GM19043 (cell line): ENCODE measurements around the gene RPS6KA3.
"Not testable (repeated sequence)": the region's sequence is repeated elsewhere in the genome, so short reads cannot be mapped to it uniquely, and the experiment has no call there.

ENCODE experiments used
- ATAC-seq: cut with Tn5 transposase; IDR thresholded peaks from one replicate; pipeline ENCODE4 v1.9.1; 2021; ENCODE audit warnings: low read depth; ENCODE audit not compliant: unreplicated experiment

The RPS6KA3 gene

DNA sequence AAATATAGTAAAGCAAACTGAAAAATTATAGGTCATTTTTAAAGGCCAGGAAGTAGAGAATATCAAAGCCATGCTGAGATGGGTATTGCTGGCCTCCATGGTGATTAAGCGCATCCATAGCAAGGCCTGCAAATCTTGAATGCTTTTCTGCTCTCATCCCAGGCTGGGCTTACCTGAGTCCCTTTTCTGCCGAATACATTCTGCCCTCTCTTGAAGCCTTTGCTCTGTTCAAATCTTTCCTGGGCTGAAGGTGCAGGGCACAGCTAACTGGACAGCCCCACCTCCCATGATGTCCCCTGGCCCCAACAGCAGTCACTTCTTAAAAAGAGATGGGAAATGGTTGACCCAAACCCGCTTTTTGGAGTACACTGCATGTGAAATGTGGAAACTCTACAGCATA, 115.0 kb downstream of the RPS6KA3 start:
- ATAC-seq, result no peak

DNA sequence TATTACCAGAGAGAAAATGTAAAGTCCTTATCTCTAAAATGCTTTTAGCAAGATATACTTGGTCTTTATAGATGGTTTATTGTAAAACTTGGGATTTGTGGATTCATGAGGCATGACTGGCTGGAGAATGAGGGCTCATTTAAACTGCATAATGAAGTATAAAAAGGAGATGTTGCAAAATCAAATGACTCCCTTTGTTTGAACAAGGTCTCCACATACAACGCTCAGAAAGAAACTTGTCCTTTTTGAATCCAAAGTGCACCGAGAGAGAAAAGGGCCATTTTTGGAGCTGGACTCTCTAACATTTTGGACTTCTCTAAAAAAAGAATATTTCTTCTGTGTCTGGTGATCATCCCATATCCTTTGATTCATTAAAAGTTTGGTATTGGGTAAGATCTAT, 117.4 kb downstream of the RPS6KA3 start:
- ATAC-seq, result no peak

DNA sequence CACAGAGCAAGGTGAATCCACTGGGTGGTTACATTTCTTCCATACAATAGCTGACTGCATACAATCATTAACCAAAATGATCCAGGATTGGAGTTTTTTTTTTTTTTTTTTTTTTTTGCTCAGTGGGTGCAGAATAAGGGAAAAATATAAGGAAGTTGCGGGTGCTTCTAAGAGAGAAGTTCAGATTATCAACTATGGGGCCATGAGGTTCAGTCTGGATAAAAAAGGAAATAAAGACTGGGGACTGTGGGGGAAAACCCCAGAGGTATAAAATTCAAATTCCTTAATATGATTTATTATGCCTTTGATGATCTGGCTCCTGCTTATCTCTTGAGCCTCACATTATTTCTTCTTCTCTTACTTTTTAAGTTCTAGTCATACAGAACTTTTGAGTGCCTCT, 119.1 kb downstream of the RPS6KA3 start:
- no peak for ATAC-seq

DNA sequence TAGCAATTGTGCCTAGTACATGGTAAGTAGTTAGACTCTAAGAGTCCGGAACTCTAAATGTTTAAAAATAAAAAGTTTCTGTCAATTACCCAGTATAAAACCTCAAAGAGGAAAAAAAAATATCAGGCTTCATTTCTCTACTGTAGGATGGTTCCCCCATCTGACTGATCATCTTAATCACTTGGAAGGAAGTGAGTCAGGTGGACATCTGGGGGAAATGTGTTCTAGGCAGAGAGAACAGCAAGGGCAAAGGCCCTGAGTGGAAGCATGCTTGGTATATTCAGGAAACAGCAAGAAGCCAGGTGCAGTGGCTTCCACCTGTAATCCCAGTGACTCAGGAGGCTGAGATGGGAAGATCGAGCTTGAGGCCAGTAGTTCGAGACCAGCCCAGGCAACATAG, 122.2 kb downstream of the RPS6KA3 start:
- no peak for ATAC-seq

DNA sequence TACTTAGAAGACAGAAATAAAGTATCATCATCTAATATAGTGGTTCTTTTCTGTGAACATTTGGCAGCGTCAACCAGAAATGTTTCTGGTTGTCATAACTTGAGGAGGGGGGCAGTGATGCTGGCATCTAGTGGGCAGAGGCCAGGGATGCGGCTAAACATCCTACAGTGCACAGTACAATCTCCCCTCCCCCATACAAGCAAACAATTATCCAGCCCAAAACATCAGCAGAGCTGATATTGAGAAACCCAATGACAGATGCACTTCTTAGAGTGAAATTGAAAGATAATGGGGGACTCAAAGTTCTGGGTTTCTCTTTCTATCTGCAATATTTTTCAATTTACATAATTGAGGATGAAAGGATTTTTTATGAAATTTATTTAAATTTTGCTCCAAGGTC, 123.1 kb downstream of the RPS6KA3 start:
- no peak for ATAC-seq

DNA sequence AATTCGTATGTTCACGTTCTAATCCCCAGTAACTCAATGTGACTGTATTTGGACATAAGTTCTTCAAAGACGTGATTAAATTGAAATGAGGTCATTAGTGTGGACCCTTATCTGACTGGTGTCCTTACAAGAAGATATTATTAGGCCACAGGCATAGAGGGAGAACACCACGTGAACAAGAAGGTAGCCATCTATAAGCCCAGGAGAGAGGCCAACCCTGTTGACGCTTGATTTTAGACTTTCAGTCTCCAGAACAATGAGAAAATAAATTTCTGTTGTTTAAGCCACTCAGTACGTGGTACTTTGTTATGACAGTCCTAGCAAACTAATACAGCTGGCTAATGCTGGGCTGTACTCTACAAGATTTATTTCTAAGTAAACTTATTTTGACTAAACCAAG, 123.6 kb downstream of the RPS6KA3 start:
- ATAC-seq, result no peak

DNA sequence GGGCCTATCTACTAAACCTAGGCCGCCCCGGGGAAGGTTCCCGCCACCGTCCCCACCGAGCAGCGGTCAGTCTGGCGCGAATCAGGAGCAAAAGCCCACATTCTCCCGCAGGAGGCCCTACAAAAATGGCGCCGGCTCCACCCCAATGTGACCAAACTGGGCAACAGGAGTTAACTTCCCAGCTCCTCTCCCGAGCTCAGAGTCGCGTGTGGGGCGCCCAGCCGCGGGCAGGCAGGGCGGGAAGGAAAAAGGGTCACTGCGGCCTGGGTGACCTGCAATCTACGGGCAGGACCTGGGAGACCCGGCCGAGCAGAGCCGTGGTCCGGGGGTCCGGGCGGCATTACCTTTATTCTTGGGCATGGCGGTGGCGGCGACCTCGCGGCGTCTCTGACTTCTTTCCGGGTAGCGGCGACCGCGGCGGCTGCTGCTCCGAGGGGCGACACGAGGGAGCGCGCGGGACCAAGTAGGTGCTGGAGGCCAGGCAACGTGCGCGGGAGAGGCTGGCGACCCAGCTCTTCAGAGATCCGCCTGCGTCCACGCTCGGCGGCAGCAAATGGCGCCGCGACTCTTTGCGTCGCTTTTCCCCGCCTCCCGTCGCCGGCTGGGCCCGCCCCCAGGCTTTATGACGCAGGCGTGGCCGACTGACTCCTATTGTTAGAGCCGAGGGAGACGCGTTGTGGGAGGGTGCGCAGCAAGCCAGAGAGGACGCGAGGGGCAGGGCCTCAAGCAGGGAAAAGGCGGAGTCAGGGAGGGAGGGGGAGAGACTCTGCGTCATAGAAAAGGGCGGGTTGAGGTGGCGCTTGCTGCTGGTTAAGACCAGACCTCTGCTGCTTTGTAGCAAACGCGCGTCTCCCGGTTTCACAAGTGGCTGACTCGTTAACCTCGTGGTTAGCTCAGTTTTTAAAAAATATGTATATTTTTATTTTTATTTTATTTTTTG, 125.2 kb downstream of the RPS6KA3 start, which contains the start of gene EIF1AX:
EIF1AX (minus strand) TSS at position 558 of the 940 bp plus-strand sequence; CDS start at position 360, 198 bp downstream.
- ATAC-seq, result peak; percentile 99

DNA sequence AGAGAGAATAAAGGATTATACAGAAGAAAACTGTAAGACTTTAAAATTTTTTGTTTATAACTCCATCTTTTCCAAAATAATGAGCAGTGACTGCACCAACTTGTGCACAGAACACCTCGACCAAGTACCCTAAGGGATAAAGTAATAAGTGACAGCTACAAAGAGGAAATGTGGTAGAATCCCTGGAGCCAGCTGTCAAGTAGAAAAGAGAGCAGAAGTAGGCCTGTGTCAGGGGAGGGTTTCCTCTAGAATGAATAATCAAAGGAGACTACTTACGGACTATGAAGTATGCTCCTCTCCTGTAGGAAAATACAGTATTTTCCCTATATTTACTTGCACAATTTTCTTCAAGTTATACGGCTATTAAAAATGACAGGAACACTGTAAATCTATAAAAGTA, 126.3 kb downstream of the RPS6KA3 start:
- ATAC-seq, result no peak

DNA sequence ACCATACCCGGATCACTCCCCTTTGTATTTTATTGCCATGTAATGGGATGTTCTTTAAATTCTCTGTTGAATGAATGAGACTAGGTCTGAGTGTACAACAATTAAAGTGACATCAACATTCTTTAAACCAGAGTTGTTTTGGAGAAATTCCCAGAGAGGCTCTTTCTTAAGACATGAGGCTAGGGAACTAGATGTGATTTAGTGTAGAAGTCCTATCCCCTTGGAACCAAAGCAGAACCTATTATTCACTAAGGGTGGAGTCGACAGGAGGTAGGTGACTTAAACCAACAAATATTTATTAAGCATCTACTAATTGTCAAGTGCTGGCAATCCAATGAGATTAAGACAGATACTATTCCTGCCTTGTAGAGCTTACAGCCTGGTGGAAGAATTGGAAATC, 126.7 kb downstream of the RPS6KA3 start:
- no peak for ATAC-seq

DNA sequence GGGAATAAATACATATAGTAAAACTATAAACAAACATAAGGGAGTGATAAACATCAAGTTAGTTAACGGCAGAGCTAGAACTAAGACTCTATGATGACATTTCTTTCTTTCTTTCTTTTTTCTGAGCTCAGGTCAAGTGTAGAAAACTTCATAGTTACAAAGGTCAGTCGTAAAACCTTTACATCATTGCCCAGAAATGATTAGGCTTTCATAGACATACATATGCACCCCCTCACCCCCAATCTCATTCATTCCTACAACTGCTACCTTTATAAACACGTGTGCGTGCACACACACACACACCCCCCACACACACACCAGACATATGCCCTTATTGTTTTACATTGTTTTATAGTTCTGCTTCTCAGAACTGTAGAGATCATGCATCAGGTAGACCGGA, 130.8 kb downstream of the RPS6KA3 start:
- ATAC-seq, result no peak

DNA sequence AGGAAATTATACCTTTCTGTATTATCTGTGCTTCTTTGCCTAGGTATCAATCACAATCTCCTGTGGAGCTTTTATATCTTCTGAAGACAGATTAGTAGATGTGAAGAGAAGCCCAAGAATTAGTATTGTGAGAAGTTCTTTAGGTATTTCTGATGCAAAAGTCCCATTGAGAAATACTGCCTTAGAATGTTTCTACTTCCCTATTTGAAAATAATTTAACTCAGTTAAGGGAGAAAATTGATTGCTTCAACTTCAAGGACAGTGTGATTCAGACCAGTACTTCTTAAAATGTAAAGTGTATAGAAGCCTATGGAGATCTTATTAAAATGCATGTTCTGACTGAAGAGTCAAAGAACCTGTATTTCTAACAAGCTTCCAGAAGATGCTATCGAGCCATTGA, 134.0 kb downstream of the RPS6KA3 start:
- no peak for ATAC-seq

DNA sequence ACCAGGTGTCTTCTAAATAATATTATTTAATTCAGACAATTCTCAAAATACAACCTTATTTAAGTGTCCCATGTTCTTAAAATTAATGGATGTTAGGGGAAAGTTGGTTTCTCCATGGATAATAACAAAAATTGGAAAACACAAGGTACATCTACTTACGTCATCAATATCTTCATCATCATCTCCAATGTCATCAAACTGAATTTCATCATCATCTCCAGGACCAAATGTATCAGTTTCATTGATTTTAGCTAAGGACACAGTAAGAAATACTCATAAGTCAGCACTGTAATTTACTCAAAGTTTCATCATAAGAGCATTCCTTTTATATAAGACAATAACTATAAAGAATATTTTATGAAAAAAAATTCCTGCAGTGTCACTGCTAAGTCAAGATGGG, 136.4 kb downstream of the RPS6KA3 start:
- no peak for ATAC-seq

DNA sequence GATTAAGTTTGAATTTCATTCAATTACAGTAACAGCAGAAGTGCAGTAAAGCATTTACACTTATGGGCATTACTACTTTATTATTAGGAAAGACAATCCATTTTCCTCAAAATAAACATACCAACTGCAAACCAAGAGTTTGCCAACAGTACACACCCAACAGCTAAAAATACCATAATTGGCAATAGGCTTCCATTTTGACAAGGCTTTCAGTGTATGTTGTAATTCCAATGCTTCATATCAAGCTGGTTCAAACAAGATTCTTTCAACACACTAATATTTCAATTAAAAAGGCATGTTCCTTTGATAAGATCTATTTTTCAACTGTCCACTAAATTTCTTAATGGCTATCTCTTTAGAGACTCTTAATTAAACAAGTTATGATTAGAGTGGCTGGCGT, 137.2 kb downstream of the RPS6KA3 start:
- ATAC-seq, result no peak

DNA sequence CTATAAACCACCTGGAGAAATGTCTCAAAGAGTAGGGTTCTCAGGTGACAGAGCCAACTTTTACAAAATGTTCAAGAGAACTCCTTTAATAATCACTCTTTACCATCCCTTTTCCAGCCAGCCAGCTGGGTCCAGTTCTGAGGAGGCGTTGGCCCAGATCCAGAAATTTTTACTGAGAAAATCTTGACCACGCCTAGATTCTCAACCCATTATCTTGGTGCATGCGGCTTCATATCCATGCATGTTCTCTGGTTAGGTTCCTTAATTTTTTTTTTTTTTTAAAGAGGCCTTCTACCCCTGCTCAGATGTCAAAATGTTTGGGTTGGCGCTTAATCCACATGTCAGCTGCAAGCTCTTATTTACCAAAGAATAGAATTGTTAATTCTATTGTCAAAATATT, 138.0 kb downstream of the RPS6KA3 start:
- ATAC-seq, result no peak

DNA sequence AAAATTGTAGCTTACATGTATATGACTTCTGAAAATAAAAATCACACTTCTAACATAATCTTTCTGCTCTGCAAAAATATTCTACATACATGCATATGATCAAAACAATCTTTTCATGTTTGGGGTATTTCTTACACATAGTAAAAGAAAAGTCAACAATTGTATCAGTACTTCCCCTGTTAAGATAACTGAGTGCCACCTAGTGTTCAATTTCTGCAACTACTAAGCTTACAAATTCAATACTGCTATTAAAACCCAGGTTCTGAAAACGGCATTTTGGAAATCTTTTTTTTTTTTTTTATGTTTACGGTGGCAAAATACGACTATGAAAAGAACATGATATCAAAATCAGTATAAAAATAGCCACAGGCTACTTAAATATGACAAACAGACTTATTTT, 139.3 kb downstream of the RPS6KA3 start:
- not testable (repeated sequence) for ATAC-seq

DNA sequence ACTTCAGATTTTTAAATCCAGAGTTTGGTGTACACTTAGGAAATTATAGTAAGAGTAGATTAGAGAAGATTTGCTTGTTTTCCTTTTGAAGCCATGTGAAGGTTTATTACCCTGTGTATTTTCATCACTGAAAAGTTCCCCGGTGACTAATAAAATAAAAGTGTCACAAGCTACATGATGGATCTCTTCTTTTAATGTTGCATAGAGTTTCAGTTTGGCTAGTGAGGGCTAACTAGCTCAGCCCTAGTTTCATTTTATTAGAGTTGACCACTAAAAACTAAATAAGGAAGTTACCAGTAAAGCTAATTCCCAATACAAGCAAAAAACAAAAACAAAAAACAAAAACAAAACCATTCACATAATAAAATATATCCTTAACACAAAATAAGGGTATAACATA, 139.9 kb downstream of the RPS6KA3 start:
- not testable (repeated sequence) for ATAC-seq

DNA sequence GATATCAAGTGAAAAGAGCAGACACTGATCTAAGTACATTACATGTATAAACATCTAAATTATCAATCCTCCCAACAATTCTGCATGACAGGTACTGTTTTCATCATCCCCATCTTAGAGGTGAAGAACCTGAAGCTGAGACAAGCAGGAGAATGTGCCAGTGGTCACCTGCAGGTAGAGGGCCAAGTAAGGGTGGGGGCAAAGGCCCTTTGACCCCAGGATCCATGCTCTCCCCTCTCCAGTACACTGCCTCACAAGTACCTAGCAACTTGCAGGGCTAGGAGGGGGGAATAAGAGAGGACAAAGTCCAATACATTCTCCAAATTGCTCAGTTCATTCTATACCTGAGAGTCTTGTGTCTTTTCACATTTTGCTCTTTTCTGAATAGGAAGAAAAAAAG, 141.7 kb downstream of the RPS6KA3 start:
- no peak for ATAC-seq

DNA sequence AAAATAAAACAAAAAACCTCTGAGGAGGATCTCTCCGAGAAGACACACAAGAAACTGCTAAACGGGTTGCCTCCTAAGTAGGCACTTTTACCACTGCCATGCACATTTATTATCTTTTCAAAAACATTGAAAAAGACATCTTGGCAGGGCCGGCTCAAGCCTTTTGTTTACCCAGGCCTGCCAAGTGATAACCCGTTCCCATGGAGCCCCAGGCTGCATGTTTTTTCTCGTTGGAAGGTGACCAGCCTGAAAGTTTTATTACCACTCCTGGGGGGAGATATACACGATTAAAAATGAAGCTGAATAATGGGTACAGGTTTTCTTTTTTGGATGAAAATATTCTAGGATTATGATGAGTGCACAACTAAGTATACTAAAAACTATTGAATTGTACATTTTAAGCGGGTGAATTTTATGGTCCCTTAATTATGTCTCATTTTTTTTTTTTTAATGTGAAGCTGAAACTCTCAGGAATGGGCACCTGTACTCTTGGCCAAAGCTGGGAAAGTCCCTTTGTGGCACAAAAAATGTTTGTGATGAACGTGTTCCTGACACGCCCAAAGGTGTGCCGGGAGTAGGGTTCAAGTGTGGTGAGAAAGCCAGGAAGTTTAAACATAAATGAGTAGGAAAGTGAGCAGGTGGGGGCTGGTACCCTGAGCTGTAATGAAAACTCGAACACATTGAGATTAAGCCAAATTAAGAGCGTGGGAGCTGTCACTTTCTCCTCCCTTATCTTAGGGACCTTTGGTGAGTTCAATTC, 148.5 kb downstream of the RPS6KA3 start:
- no peak for ATAC-seq

DNA sequence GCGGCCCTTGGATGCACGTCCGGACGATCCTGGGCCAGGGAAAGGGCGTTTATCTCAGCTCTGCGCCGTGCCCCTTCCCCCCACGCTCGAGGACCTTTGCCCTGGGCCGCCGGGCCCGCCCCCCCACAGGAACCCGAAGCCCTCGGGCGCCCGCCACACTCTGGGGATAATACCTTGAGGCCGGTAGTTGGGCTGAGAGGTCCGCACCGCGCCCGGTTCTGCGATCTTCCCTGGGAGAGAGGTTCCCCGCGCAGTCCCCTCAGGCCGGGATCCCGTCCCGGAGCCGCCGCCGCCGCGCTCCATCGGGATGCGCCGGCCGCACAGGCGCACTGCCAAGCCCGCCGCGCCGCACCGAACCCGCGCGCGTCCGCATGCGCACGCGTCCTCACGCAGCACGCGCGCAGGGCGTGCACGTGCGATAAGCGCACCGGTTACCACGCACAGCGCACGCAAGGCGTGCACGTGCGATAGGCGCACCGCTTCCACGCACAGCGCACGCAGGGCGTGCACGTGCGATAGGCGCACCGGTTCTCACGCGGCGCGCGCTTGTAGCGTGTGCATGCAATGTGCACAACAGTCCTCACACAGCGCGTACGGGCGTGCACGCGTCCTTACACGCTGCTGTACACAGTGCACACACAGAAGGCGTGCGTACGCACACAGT, 150.0 kb downstream of the RPS6KA3 start, which contains the start of gene MAP7D2:
MAP7D2 (minus strand) TSS at position 331 of the 664 bp plus-strand sequence; CDS start at position 303, 28 bp downstream.
- ATAC-seq, result no peak

DNA sequence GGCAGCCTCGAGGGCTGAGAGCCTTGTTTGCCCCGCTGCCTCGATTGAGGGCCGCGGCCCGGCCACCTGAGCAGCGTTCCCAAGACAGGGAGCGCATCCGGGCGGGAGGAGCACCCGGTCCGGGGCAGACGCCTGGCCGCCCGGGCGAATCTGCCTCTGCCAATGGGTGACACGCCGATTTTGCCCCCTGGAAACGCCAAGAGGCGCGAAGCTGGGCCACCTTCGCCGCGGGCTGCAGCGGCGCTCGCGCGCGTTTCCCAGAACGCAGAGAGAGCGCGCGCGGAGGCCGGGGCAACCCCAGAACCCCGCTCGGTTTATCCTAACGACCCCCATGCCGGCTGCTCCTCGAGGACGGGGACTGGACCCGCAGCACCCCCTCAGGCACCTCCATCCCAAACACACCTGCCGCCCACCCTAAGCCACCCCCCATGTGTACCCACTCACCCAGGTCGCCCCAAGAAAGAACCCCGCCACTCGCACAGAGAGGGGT, 150.6 kb downstream of the RPS6KA3 start:
- no peak for ATAC-seq
